ENCODE data around the gene FRAS1. TPM values are rescaled to one million over a fixed set of nuclear protein-coding genes. Genes with fewer than 3 reads are reported as not detected.

FRAS1 gene
- total and polyA plus RNA-seq, 9 of the 15 experiments (the other 6 are each of a cell fraction or from before 2014, with no cell fraction given) = under 0.01 to 0.11 (median 0.04) TPM; not detected in 2

DNA sequence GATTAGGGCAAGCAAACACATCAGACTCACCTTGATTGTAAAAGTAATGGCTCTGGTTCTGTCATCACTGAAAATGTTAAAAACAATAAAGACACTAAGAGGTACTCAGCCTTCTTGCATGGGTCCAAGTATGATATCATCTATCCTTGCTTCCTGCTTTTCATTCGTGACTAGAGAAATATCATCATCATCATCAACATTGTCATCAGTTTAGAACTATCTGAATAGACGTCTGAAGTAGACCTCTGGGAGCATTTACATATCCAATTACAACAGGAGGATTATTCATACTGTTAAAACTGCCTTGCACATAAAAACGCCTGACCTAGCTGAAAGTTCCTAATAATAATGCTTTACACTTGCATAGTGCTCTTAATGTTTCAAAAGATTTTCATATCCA is 9.8 kb upstream of the FRAS1 start:
- ChIA-PET POLR2A (interaction anchor here (1.5 kb wide), 1 partner anchor 12 kb away, joined by 6 read pairs; no protein-coding TSS in a partner anchor), CTCF (ENCODE audit: low intra/inter-chr PET ratio) (no interaction called here)
- no TSS peak for BruUV-seq (replicated peaks)
- TF ChIP-seq ZNF707 (CRISPR knock-in tag; conservative IDR thresholded peaks at IDR 0.05) (no peak), ZNF431 (CRISPR knock-in tag; IDR thresholded peaks at IDR 0.05) (no peak), NCOR1 (IDR thresholded peaks at IDR 0.05) (no peak), MCM5 (IDR thresholded peaks at IDR 0.05; ENCODE audit: low read depth) (no peak)
- TF ChIP-seq, protein P1, sequence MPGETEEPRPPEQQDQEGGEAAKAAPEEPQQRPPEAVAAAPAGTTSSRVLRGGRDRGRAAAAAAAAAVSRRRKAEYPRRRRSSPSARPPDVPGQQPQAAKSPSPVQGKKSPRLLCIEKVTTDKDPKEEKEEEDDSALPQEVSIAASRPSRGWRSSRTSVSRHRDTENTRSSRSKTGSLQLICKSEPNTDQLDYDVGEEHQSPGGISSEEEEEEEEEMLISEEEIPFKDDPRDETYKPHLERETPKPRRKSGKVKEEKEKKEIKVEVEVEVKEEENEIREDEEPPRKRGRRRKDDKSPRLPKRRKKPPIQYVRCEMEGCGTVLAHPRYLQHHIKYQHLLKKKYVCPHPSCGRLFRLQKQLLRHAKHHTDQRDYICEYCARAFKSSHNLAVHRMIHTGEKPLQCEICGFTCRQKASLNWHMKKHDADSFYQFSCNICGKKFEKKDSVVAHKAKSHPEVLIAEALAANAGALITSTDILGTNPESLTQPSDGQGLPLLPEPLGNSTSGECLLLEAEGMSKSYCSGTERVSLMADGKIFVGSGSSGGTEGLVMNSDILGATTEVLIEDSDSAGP (CRISPR knock-in tag; IDR thresholded peaks at IDR 0.05) = no peak
- FAIRE-seq (no peak), DNase-seq (ENCODE audit: extremely low read depth in 1 of 4, low spot score in 3 of 4) (no peak), ATAC-seq (no peak)
- peaks cover 0 to 2% of the 10 kb centered on the region in 2 experiments; a peak in 1 of 5 replicates for H3K27me3 ChIP-seq (ENCODE audit: control insufficient read depth in 2 of 2, insufficient read depth in 2 of 2, low read length in 2 of 2)
- no peak overlapping the region for H2AFZ ChIP-seq (ENCODE audit: low read depth, low read length)
- H3K36me3 ChIP-seq (ENCODE audit: control insufficient read depth, insufficient read depth, low read length) = no peaks in the 10 kb centered on the region
- H3K9ac ChIP-seq (ENCODE audit: insufficient read depth in 1 of 2, low read depth in 2 of 2, low read length in 2 of 2) = no peak overlapping the region
- H3K79me2 ChIP-seq (ENCODE audit: control insufficient read depth, insufficient read depth, low read length) = no peaks in the 10 kb centered on the region
- no peak overlapping the region for H3K4me3 ChIP-seq
- no peaks in the 10 kb centered on the region for H3K9me3 ChIP-seq (replicated peaks; ENCODE audit: control insufficient read depth, insufficient read depth, low read depth, low read length)
- intact Hi-C loops (cut with micrococcal nuclease) = no loop called here
- no peak overlapping the region for H3K4me2 ChIP-seq (ENCODE audit: insufficient read depth, low read length)
- no peaks in the 10 kb centered on the region for H3K9me1 ChIP-seq (ENCODE audit: control insufficient read depth, insufficient read depth, low read length)
- 6% methylated on average over 3 of the region's 3 CpGs for WGBS (ENCODE audit: insufficient coverage, low coverage, missing lambda C conversion rate)
- no peaks in the 10 kb centered on the region for H3K4me1 ChIP-seq (replicated peaks in 1 of 2; ENCODE audit: control insufficient read depth in 2 of 2, insufficient read depth in 2 of 2, low read length in 2 of 2)
- H3K27ac ChIP-seq (ENCODE audit: extremely low read depth, low read depth, low read length) = no peak overlapping the region
- no peaks in the 10 kb centered on the region for H4K20me1 ChIP-seq (replicated peaks; ENCODE audit: control insufficient read depth, insufficient read depth, low read length)
- in situ Hi-C loops (cut with MboI) = no loop called here
